Measurements from ENCODE around the gene RMRP. TPM values are rescaled to one million over a fixed set of nuclear protein-coding genes. Genes with fewer than 3 reads are reported as not detected.

The RMRP gene
- total and polyA plus RNA-seq, 12 donors, result 885 to 23,366 (median 6,693) TPM; not detected in 1

Small RNAs within 50 kb of the gene (microRNA-seq; reads per million reads assigned to microRNA genes)
- gene MIR4667, result 2.3 to 5.0 (median 2.7) reads per million in 3 donors

Small RNAs within 50 kb of the gene (small RNA-seq; reads per million reads assigned to genes)
- 0 reads per million in 2 donors for gene MIR4667
- gene RMRP, result 0 reads per million in 2 donors
- 0 reads per million in 2 donors for gene RN7SL22P

Other genes with a start within 250 kb of the RMRP start
- 10 to 100 TPM in 8 of 9 donors, 1 to 10 TPM in 1; 5.9 to 42.0 (median 29.5) TPM for gene RUSC2, start 167.9 kb downstream of the RMRP start, total RNA-seq
- gene RUSC2, start 167.9 kb downstream of the RMRP start, polyA plus RNA-seq, result 10 to 100 TPM; 14.6 to 66.8 (median 40.6) TPM
- 100 to 1,000 TPM in 1 of 9 donors, 10 to 100 TPM in 8; 25.9 to 189 (median 56.5) TPM for gene TESK1, start 52.8 kb downstream of the RMRP start, total RNA-seq
- 100 to 1,000 TPM in 2 of 3 donors, 10 to 100 TPM in 1; 68.6 to 159 (median 152) TPM for gene TESK1, start 52.8 kb downstream of the RMRP start, polyA plus RNA-seq
- 1 to 10 TPM in 8 of 9 donors, under 1 TPM in 1; 0.69 to 8.0 (median 3.9) TPM for gene CD72, start 39.6 kb downstream of the RMRP start, total RNA-seq
- gene CD72, start 39.6 kb downstream of the RMRP start, polyA plus RNA-seq, result 10 to 100 TPM in 1 of 3 donors, 1 to 10 TPM in 2; 1.3 to 18.5 (median 7.4) TPM
- 1 to 10 TPM in 4 of 9 donors, under 1 TPM in 4, not detected in 1; 0.06 to 2.1 (median 0.86) TPM for gene SIT1, start 7.1 kb downstream of the RMRP start, total RNA-seq
- gene SIT1, start 7.1 kb downstream of the RMRP start, polyA plus RNA-seq, result 1 to 10 TPM in 1 of 3 donors, under 1 TPM in 1, not detected in 1; 0.37 to 1.0 TPM
- gene CCDC107, start 273 bp upstream of the RMRP start, total RNA-seq, result 10 to 100 TPM; 27.9 to 55.0 (median 39.6) TPM
- 100 to 1,000 TPM in 2 of 3 donors, 10 to 100 TPM in 1; 53.6 to 198 (median 169) TPM for gene CCDC107, start 273 bp upstream of the RMRP start, polyA plus RNA-seq
- gene ARHGEF39, start 7.2 kb upstream of the RMRP start, total RNA-seq, result 10 to 100 TPM in 1 of 9 donors, 1 to 10 TPM in 3, under 1 TPM in 5; 0.42 to 18.4 (median 0.96) TPM
- 1 to 10 TPM; 1.2 to 4.0 (median 1.5) TPM for gene ARHGEF39, start 7.2 kb upstream of the RMRP start, polyA plus RNA-seq
- 10 to 100 TPM in 1 of 9 donors, 1 to 10 TPM in 5, under 1 TPM in 3; 0.28 to 13.7 (median 2.0) TPM for gene CA9, start 15.9 kb upstream of the RMRP start, total RNA-seq
- 1 to 10 TPM in 2 of 3 donors, under 1 TPM in 1; 0.31 to 1.4 (median 1.3) TPM for gene CA9, start 15.9 kb upstream of the RMRP start, polyA plus RNA-seq
- gene TPM2, start 31.9 kb upstream of the RMRP start, total RNA-seq, result 100 to 1,000 TPM; 188 to 654 (median 368) TPM
- 1,000 to 10,000 TPM in 2 of 3 donors, 100 to 1,000 TPM in 1; 462 to 1,472 (median 1,350) TPM for gene TPM2, start 31.9 kb upstream of the RMRP start, polyA plus RNA-seq
- 100 to 1,000 TPM; 157 to 565 (median 372) TPM for gene TLN1, start 74.2 kb upstream of the RMRP start, total RNA-seq
- 100 to 1,000 TPM; 165 to 232 (median 178) TPM for gene TLN1, start 74.2 kb upstream of the RMRP start, polyA plus RNA-seq
- gene CREB3, start 74.6 kb upstream of the RMRP start, total RNA-seq, result 100 to 1,000 TPM in 1 of 9 donors, 10 to 100 TPM in 8; 47.0 to 142 (median 60.3) TPM
- 100 to 1,000 TPM in 1 of 3 donors, 10 to 100 TPM in 2; 47.6 to 113 (median 52.0) TPM for gene CREB3, start 74.6 kb upstream of the RMRP start, polyA plus RNA-seq
- gene GBA2, start 91.2 kb upstream of the RMRP start, total RNA-seq, result 10 to 100 TPM; 28.5 to 74.5 (median 52.4) TPM
- 10 to 100 TPM; 42.4 to 84.8 (median 79.0) TPM for gene GBA2, start 91.2 kb upstream of the RMRP start, polyA plus RNA-seq
- 10 to 100 TPM; 17.1 to 41.2 (median 23.3) TPM for gene RGP1, start 91.3 kb upstream of the RMRP start, total RNA-seq
- 10 to 100 TPM in 2 of 3 donors, 1 to 10 TPM in 1; 6.4 to 24.7 (median 13.5) TPM for gene RGP1, start 91.3 kb upstream of the RMRP start, polyA plus RNA-seq
- gene MSMP, start 96.3 kb upstream of the RMRP start, total RNA-seq, result 1 to 10 TPM in 2 of 9 donors, not detected in 7; 1.1 to 2.0 TPM
- 1 to 10 TPM in 1 of 3 donors, under 1 TPM in 1, not detected in 1; 0.56 to 1.3 TPM for gene MSMP, start 96.3 kb upstream of the RMRP start, polyA plus RNA-seq
- 10 to 100 TPM in 8 of 9 donors, 1 to 10 TPM in 1; 5.6 to 69.9 (median 21.5) TPM for gene NPR2, start 133.6 kb upstream of the RMRP start, total RNA-seq
- 10 to 100 TPM; 13.5 to 46.4 (median 39.0) TPM for gene NPR2, start 133.6 kb upstream of the RMRP start, polyA plus RNA-seq
- gene SPAG8, start 154.2 kb upstream of the RMRP start, total RNA-seq, result 1 to 10 TPM in 8 of 9 donors, under 1 TPM in 1; 0.98 to 3.6 (median 2.3) TPM
- 1 to 10 TPM; 1.2 to 9.2 (median 4.2) TPM for gene SPAG8, start 154.2 kb upstream of the RMRP start, polyA plus RNA-seq
- gene HINT2, start 157.0 kb upstream of the RMRP start, total RNA-seq, result 10 to 100 TPM; 27.6 to 99.6 (median 78.7) TPM
- 100 to 1,000 TPM in 2 of 3 donors, 10 to 100 TPM in 1; 83.5 to 199 (median 119) TPM for gene HINT2, start 157.0 kb upstream of the RMRP start, polyA plus RNA-seq
- gene FAM221B, start 170.7 kb upstream of the RMRP start, total RNA-seq, result under 1 TPM in 1 of 9 donors, not detected in 8; 0.22 TPM
- gene FAM221B, start 170.7 kb upstream of the RMRP start, polyA plus RNA-seq, result under 1 TPM in 2 of 3 donors, not detected in 1; 0.07 to 0.16 TPM
- 10 to 100 TPM in 7 of 9 donors, 1 to 10 TPM in 2; 5.5 to 43.6 (median 17.5) TPM for gene TMEM8B, start 171.2 kb upstream of the RMRP start, total RNA-seq
- 10 to 100 TPM; 13.3 to 33.3 (median 23.2) TPM for gene TMEM8B, start 171.2 kb upstream of the RMRP start, polyA plus RNA-seq
- not detected for gene OR13J1, start 212.4 kb upstream of the RMRP start, total RNA-seq
- gene OR13J1, start 212.4 kb upstream of the RMRP start, polyA plus RNA-seq, result not detected
- gene HRCT1, start 248.2 kb upstream of the RMRP start, total RNA-seq, result 1 to 10 TPM in 5 of 9 donors, under 1 TPM in 2, not detected in 2; 0.35 to 5.9 (median 1.9) TPM
- gene HRCT1, start 248.2 kb upstream of the RMRP start, polyA plus RNA-seq, result 1 to 10 TPM in 2 of 3 donors, not detected in 1; 1.1 to 1.5 TPM